Neural cell (in vitro differentiated cells): ENCODE data around the gene PTPRT. TPM values are rescaled to one million over a fixed set of nuclear protein-coding genes. Genes with fewer than 3 reads are reported as not detected.
A peak's percentile ranks its signal among the peaks of the same experiment; 100 is the strongest.

Source experiments
- H2AFZ ChIP-seq: fragments of 200-600, 300-800 bp; sonication (generic), shearing (Covaris generic); 2 replicates; pipeline ENCODE4 v1.6.0; 2014; ENCODE audit warnings: low read depth, mild to moderate bottlenecking, antibody characterized with exemption, low read length, moderate library complexity
- H3F3A ChIP-seq: fragments of 200-600 bp; shearing (Covaris generic); 2 replicates; pipeline ENCODE4 v1.6.1; 2016; ENCODE audit warnings: mild to moderate bottlenecking, moderate library complexity, mixed read lengths, antibody characterized with exemption, low read length; ENCODE audit not compliant: insufficient read depth, poor library complexity, severe bottlenecking
- H3K27ac ChIP-seq: fragments of 200-600, 300-800 bp; sonication (generic), shearing (Covaris generic); 2 replicates; pipeline ENCODE4 v1.5.1; 2014; ENCODE audit warnings: mild to moderate bottlenecking, low read length, moderate library complexity
- H3K27me3 ChIP-seq: fragments of 300-800, 200-600 bp; sonication (generic), shearing (Covaris generic); 2 replicates; pipeline ENCODE4 v1.6.0; 2014; ENCODE audit warnings: mild to moderate bottlenecking, low read depth, low read length, moderate library complexity; ENCODE audit not compliant: insufficient read depth
- H3K36me3 ChIP-seq: fragments of 300-800, 200-600 bp; sonication (generic), shearing (Covaris generic); 2 replicates; pipeline ENCODE4 v1.5.1; 2014; ENCODE audit warnings: mild to moderate bottlenecking, antibody characterized with exemption, low read length, moderate library complexity; ENCODE audit not compliant: insufficient read depth
- H3K4me2 ChIP-seq: fragments of 300-800, 200-600 bp; sonication (generic), shearing (Covaris generic); 2 replicates; pipeline ENCODE4 v1.6.0; 2014; ENCODE audit warnings: mild to moderate bottlenecking, low read length
- H3K4me3 ChIP-seq: fragments of 300-800, 200-600 bp; sonication (generic), shearing (Covaris generic); 2 replicates; pipeline ENCODE4 v1.5.1; 2014; ENCODE audit warnings: mild to moderate bottlenecking, low read length, moderate library complexity
- H3K79me2 ChIP-seq: fragments of 200-600 bp; shearing (Covaris generic); replicated peaks from 2 replicates; pipeline ENCODE4 v1.6.0; 2014; ENCODE audit warnings: mild to moderate bottlenecking, low read length, moderate library complexity; ENCODE audit not compliant: insufficient read depth
- H3K9ac ChIP-seq: fragments of 300-800, 200-600 bp; sonication (generic), shearing (Covaris generic); 2 replicates; pipeline ENCODE4 v1.6.1; 2016; ENCODE audit warnings: mild to moderate bottlenecking, low read length, mixed read lengths
- H3K9me2 ChIP-seq: fragments of 200-600 bp; shearing (Covaris generic); 2 replicates; pipeline ENCODE4 v1.6.1; 2016; ENCODE audit warnings: mild to moderate bottlenecking, low read length, mixed read lengths; ENCODE audit not compliant: insufficient read depth
- H3K9me3 ChIP-seq: fragments of 200-600, 300-800 bp; sonication (generic), shearing (Covaris generic); 2 replicates; pipeline ENCODE4 v1.6.1; 2016; ENCODE audit warnings: mild to moderate bottlenecking, mixed run types, low read length, moderate library complexity, mixed read lengths
- H4K20me1 ChIP-seq: fragments of 200-600 bp; shearing (Covaris generic); 2 replicates; pipeline ENCODE4 v1.6.1; 2016; ENCODE audit warnings: mild to moderate bottlenecking, mixed run types; ENCODE audit not compliant: insufficient read depth
- CTCF ChIP-seq: fragments of 450-650 bp; IDR thresholded peaks from 2 replicates; pipeline ENCODE4 v1.5.1; 2014; ENCODE audit warnings: antibody characterized with exemption, mild to moderate bottlenecking, moderate library complexity; ENCODE audit not compliant: poor library complexity, severe bottlenecking
- EP300 ChIP-seq: fragments of 450-650 bp; conservative IDR thresholded peaks from 2 replicates; pipeline ENCODE4 v1.6.1; 2014; ENCODE audit warnings: antibody characterized with exemption, mild to moderate bottlenecking, moderate library complexity; ENCODE audit not compliant: poor library complexity, severe bottlenecking
- EZH2 ChIP-seq: fragments of 200-600, 300-800 bp; shearing (Covaris generic), sonication (generic); IDR thresholded peaks from 2 replicates; pipeline ENCODE4 v1.6.1; 2014; ENCODE audit warnings: antibody characterized with exemption, low read length, borderline replicate concordance, mild to moderate bottlenecking; ENCODE audit not compliant: insufficient read depth, poor library complexity, severe bottlenecking
- MXI1 ChIP-seq: fragments of 450-650 bp; conservative IDR thresholded peaks from 2 replicates; pipeline ENCODE4 v1.6.1; 2014; ENCODE audit warnings: antibody characterized with exemption, mild to moderate bottlenecking; ENCODE audit not compliant: poor library complexity, severe bottlenecking
- POLR2AphosphoS5 ChIP-seq: IDR thresholded peaks from 2 replicates; pipeline ENCODE4 v1.6.1; 2012
- RAD21 ChIP-seq: fragments of 450-650 bp; conservative IDR thresholded peaks from 2 replicates; pipeline ENCODE4 v1.6.1; 2014; ENCODE audit warnings: antibody characterized with exemption, mild to moderate bottlenecking, moderate library complexity
- REST ChIP-seq: IDR thresholded peaks from 2 replicates; pipeline ENCODE4 v1.6.1; 2012; ENCODE audit warnings: borderline replicate concordance
- SMC3 ChIP-seq: fragments of 450-650 bp; conservative IDR thresholded peaks from 2 replicates; pipeline ENCODE4 v1.6.1; 2014; ENCODE audit warnings: antibody characterized with exemption, mild to moderate bottlenecking, moderate library complexity; ENCODE audit not compliant: poor library complexity
- TAF1 ChIP-seq: IDR thresholded peaks from 2 replicates; pipeline ENCODE4 v1.6.1; 2012; ENCODE audit warnings: low read depth
- polyA plus RNA-seq: library from polyadenylated mRNA; depleted of rRNA; stranded (reverse); fragments of >200 nt; gene quantifications from 2 replicates; pipeline ENCODE4 v1.2.3, GENCODE V29; 2014

PTPRT gene
- polyA plus RNA-seq, 1 donor from 2014 or later = 9.2 TPM

DNA sequence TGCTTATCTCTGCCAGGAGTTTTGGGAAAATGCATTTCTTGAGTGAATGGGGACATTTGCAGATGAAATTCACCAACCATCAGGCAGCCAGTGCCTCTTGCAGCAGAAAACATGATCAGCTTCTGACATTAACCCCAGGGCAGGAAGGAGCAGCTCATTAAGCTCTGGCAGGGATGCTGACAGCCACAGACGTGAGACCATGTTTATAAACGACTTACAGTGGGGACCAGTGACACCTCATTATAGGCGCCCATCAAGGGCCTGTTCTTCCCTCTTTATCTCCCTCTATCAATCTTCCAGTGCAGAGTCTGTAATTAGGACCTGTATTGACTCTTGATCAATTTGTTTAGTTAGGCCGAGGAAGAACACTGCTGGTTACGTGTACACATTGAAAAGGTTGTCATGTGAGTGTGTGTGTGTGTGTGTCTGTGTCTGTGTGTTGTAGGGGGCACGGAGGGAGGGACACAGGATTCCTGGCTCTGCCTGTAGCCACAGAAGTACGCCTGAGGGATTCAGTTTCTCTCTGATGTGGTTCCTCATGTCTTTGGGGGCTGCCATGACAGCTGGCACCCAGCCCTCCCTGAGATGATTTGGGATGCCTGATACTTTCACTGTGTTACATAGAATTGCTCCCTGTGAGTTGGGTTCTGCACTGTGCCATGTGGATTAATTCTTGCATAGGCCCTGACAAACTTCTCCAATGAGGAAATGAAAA, 1143.2 kb downstream of the PTPRT start:
- H3K4me2 ChIP-seq = peak overlapping the region; percentile 27
- no peaks in the 10 kb centered on the region for H3K27me3 ChIP-seq
- no peak overlapping the region for H3K27ac ChIP-seq
- no peaks in the 10 kb centered on the region for H3K9me3 ChIP-seq
- no peaks in the 10 kb centered on the region for H3F3A ChIP-seq
- no peak overlapping the region for H3K9ac ChIP-seq
- no peaks in the 10 kb centered on the region for H4K20me1 ChIP-seq
- no peak overlapping the region for H2AFZ ChIP-seq
- TF ChIP-seq POLR2AphosphoS5 (no peak), EP300 (peak; percentile 20)
- H3K4me3 ChIP-seq = peak overlapping the region; percentile 13
- no peaks in the 10 kb centered on the region for H3K9me2 ChIP-seq
- no peaks in the 10 kb centered on the region for H3K79me2 ChIP-seq
- no peaks in the 10 kb centered on the region for H3K36me3 ChIP-seq

DNA sequence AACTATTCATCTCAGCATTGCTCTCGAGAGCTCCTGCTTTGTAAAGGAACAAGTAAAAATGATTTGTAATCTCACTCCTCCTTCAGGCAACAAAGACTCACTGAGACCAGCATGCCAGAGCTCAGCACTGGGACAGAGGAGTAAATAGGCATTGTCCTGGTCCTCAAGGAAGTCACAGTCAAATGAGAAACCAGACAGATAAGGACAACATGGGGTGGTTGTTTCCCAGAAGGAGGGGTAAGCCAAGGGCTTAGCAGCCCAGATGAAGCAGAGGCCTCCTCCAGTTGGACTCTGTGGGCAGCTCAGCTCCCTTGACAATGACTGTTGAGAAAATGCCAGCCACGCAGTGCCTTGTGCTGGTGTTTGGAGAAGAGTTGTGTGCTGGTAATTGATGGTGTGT, 1145.8 kb downstream of the PTPRT start:
- Histone ChIP-seq H3K4me3 (no peak overlapping the region), H3K4me2 (no peak overlapping the region), H3F3A (no peaks in the 10 kb centered on the region), H3K79me2 (no peaks in the 10 kb centered on the region), H3K9ac (no peak overlapping the region), H2AFZ (no peak overlapping the region), H3K36me3 (no peaks in the 10 kb centered on the region), H3K27me3 (no peaks in the 10 kb centered on the region), H3K9me3 (no peaks in the 10 kb centered on the region), H3K27ac (no peak overlapping the region), H3K9me2 (no peaks in the 10 kb centered on the region), H4K20me1 (no peaks in the 10 kb centered on the region)
- TF ChIP-seq TAF1 (no peak), REST (no peak)

DNA sequence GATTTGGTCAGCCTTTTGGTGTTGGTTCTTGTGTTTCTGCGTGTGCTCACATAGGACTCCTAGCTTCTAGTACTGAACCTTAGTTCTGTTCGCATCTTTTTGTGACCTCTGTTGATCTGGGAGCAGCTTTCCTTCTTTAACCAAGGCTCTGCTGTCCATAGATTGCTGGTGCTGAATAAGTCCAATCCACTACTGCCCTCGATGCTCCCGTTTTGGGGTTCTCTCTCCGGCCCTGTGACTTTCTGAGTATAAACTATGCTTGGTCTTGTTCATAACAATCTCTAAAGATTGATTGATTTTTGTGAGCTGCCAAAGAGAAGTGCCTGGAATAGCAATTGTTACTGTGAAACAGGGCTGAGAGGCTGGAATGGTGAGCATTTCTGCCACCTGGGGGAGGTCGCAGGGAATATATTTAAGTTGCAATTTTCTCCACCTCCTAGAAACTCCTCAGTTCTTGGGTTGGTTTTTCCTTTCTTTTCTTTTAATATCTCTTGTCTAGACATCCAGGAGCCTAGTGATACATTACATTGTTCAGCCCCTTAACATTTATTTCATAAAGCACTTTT, 1148.6 kb downstream of the PTPRT start:
- H3K4me2 ChIP-seq = no peak overlapping the region
- no peak overlapping the region for H3K27ac ChIP-seq
- H4K20me1 ChIP-seq = no peaks in the 10 kb centered on the region
- H3K27me3 ChIP-seq = no peaks in the 10 kb centered on the region
- no peaks in the 10 kb centered on the region for H3F3A ChIP-seq
- peaks cover 3% of the 10 kb centered on the region for H3K9me3 ChIP-seq
- H3K79me2 ChIP-seq = no peaks in the 10 kb centered on the region
- no peak for TF ChIP-seq MXI1
- no peak for TF ChIP-seq REST
- no peak for TF ChIP-seq EZH2
- TF ChIP-seq SMC3 = peak; percentile 92
- no peak for TF ChIP-seq EP300
- TF ChIP-seq RAD21 = peak; percentile 86
- peak; percentile 78 for TF ChIP-seq CTCF
- no peak for TF ChIP-seq POLR2AphosphoS5
- no peak for TF ChIP-seq TAF1
- no peaks in the 10 kb centered on the region for H3K36me3 ChIP-seq
- H3K9ac ChIP-seq = no peak overlapping the region
- no peaks in the 10 kb centered on the region for H3K9me2 ChIP-seq
- H3K4me3 ChIP-seq = no peak overlapping the region
- no peak overlapping the region for H2AFZ ChIP-seq
